ENCODE results near the gene PDS5B. TPM values are rescaled to one million over a fixed set of nuclear protein-coding genes. Genes with fewer than 3 reads are reported as not detected.
A peak's percentile ranks its signal among the peaks of the same experiment; 100 is the strongest.

The PDS5B gene
- total and polyA plus RNA-seq, 2 of the 8 experiments (the other 6 are each of a cell fraction or from before 2014, with no cell fraction given) = 5.5 to 54.6 TPM

GRCh38 chr13:32824675-32825074, 238.4 kb downstream of the PDS5B start:
- DNase-seq (ENCODE audit: low read depth in 1 of 2, low spot score in 2 of 2) (peak in 1 of 2 experiments; percentile 57), FAIRE-seq (peak; percentile 70)
- Histone ChIP-seq H4K5ac (ENCODE audit: insufficient read length, low read depth, low read length) (no peak overlapping the region), H4K91ac (replicated peaks; ENCODE audit: insufficient read length, low read length) (no peak overlapping the region), H2AFZ (ENCODE audit: low read length) (peak overlapping the region; percentile 21; the same call in 1 of the 2 replicates), H3K23me2 (ENCODE audit: low read depth, low read length) (peaks cover 2% of the 10 kb centered on the region; the same call in 1 of the 2 replicates), H2BK12ac (ENCODE audit: low read depth, low read length) (no peak overlapping the region), H3K9me3 (ENCODE audit: insufficient read depth in 2 of 2, low read depth in 1 of 2, low read length in 1 of 2) (no peaks in the 10 kb centered on the region), H3K9ac (replicated peaks in 1 of 4; ENCODE audit: extremely low read depth in 1 of 4, low read depth in 3 of 4, low read length in 3 of 4) (no peak overlapping the region; a peak in 1 of 7 replicates), H3K14ac (ENCODE audit: insufficient read length) (no peak overlapping the region), H3K4me2 (ENCODE audit: insufficient read depth in 1 of 2, low read depth in 2 of 2, low read length in 2 of 2) (no peak overlapping the region), H4K8ac (ENCODE audit: extremely low read depth, insufficient read depth, low read length) (no peak overlapping the region), H3K4ac (replicated peaks; ENCODE audit: insufficient read length, low read depth, low read length) (no peak overlapping the region), H2BK20ac (ENCODE audit: low read length) (no peak overlapping the region), H2BK120ac (replicated peaks; ENCODE audit: low read depth, low read length) (no peak overlapping the region), H3K4me1 (replicated peaks in 1 of 4; ENCODE audit: control insufficient read depth in 3 of 4, insufficient read depth in 4 of 4, low read length in 3 of 4) (peaks cover 0 to 9% (median 6%) of the 10 kb centered on the region in 4 experiments; a peak in 4 of 7 replicates), H3K79me1 (ENCODE audit: low read depth, low read length) (no peaks in the 10 kb centered on the region), H2BK15ac (ENCODE audit: low read length) (no peak overlapping the region), H3K27me3 (replicated peaks in 1 of 4; ENCODE audit: control insufficient read depth in 3 of 4, extremely low read depth in 1 of 4, insufficient read depth in 3 of 4, low read length in 3 of 4) (no peaks in the 10 kb centered on the region), H3K23ac (ENCODE audit: insufficient read length) (no peak overlapping the region), H4K20me1 (replicated peaks in 1 of 2; ENCODE audit: control insufficient read depth in 1 of 2, insufficient read depth in 2 of 2, low read length in 2 of 2) (peaks cover 0 to 2% of the 10 kb centered on the region in 2 experiments), H2BK5ac (ENCODE audit: low read depth, low read length) (no peak overlapping the region), H3K27ac (ENCODE audit: low read depth, low read length) (no peak overlapping the region), H3K36me3 (ENCODE audit: control insufficient read depth in 2 of 4, insufficient read depth in 4 of 4, low read length in 3 of 4) (no peaks in the 10 kb centered on the region), H3K56ac (replicated peaks; ENCODE audit: insufficient read length, low read depth, low read length) (no peak overlapping the region), H3K79me2 (ENCODE audit: control insufficient read depth in 1 of 2, insufficient read depth in 2 of 2, low read length in 2 of 2) (no peaks in the 10 kb centered on the region), H3K18ac (ENCODE audit: extremely low read depth, low read length) (no peak overlapping the region), H3K4me3 (ENCODE audit: extremely low read depth in 1 of 4, insufficient read depth in 2 of 4, low read depth in 3 of 4, low read length in 4 of 4) (no peak overlapping the region), H2AK5ac (ENCODE audit: low read depth, low read length) (no peak overlapping the region)
- POLR2A ChIA-PET (ENCODE audit: partially characterized antibody) = no interaction called here
- 37% methylated on average over 7 of the region's 7 CpGs; no CpG with 5 or more reads in 1 of the 2 experiments for WGBS, 2 experiments (ENCODE audit: extremely low coverage in 1 of 2, insufficient coverage in 1 of 2, insufficient read length in 1 of 2, insufficient replicate concordance in 2 of 2, low coverage in 1 of 2, low lambda C conversion rate in 2 of 2, missing lambda C conversion rate in 1 of 2)
- CTCF ChIA-PET (ENCODE audit: partially characterized antibody) = no interaction called here
- TF ChIP-seq MAX (IDR thresholded peaks at IDR 0.05) = no peak
- TF ChIP-seq TEAD4 (IDR thresholded peaks at IDR 0.05; ENCODE audit: low read depth, low read length) = peak; percentile 55; the same call in 1 of the 2 replicates
- TF ChIP-seq TBP (IDR thresholded peaks at IDR 0.05; ENCODE audit: low read depth, low read length) = no peak
- peak; percentile 91 for TF ChIP-seq JUN (IDR thresholded peaks at IDR 0.05; ENCODE audit: low read depth, low read length)
- no peak for TF ChIP-seq KDM1A (IDR thresholded peaks at IDR 0.05; ENCODE audit: borderline replicate concordance, low read length)
- no peak for TF ChIP-seq SAP30 (IDR thresholded peaks at IDR 0.05; ENCODE audit: insufficient read depth, insufficient replicate concordance, low read length)
- no peak for TF ChIP-seq CBX5 (IDR thresholded peaks at IDR 0.05; ENCODE audit: low read depth, low read length)
- no peak for TF ChIP-seq SP2 (IDR thresholded peaks at IDR 0.05; ENCODE audit: low read length)
- no peak for TF ChIP-seq GABPA (IDR thresholded peaks at IDR 0.05; ENCODE audit: borderline replicate concordance, insufficient read depth, low read length)
- no peak for TF ChIP-seq EP300 (IDR thresholded peaks at IDR 0.05; ENCODE audit: borderline replicate concordance in 1 of 2, low read depth in 2 of 2, low read length in 2 of 2)
- TF ChIP-seq CTCF (IDR thresholded peaks at IDR 0.05; ENCODE audit: control extremely low read depth in 1 of 3, insufficient read depth in 1 of 3, low read depth in 1 of 3, low read length in 3 of 3) = no peak

Data from H1 (cell line).